ENCODE results near the gene PDS5B. TPM values are rescaled to one million over a fixed set of nuclear protein-coding genes. Genes with fewer than 3 reads are reported as not detected.

The PDS5B gene
- total RNA-seq, 1 experiment from 2014 or later, result 26.5 TPM

DNA sequence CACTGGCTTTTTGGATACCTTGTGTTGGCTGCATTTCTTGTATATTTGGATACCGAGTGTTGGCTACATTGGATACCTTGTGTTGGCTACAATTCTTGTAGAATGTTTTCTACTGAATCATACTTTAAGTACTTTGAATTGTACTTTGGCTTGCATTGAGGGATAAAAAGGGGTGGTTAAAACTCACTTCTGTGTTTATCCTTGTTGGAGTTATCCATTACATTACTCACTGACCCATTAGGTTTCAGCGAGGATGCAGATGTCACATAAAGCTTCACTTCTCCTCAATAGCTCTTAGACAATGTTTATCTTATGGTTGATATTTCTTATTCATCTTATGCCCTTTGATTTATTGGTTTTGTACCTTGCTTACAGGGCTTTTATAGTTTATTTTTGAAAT, 43.1 kb downstream of the PDS5B start:
- peaks cover 100% of the 10 kb centered on the region for H3K79me2 ChIP-seq (ENCODE audit: insufficient read depth, low read length)
- TF ChIP-seq MAX (IDR thresholded peaks at IDR 0.05) (no peak), CEBPB (IDR thresholded peaks at IDR 0.05; ENCODE audit: low read depth) (no peak), ZBTB33 (IDR thresholded peaks at IDR 0.05; ENCODE audit: extremely low read depth, insufficient replicate concordance, low read length) (no peak), TCF7L2 (IDR thresholded peaks at IDR 0.05; ENCODE audit: borderline replicate concordance, extremely low read depth, insufficient read depth, insufficient read length) (no peak), SP1 (IDR thresholded peaks at IDR 0.05; ENCODE audit: low read depth) (no peak), RAD21 (IDR thresholded peaks at IDR 0.05; ENCODE audit: low read depth) (no peak), ATF3 (IDR thresholded peaks at IDR 0.05) (no peak), FOSL1 (IDR thresholded peaks at IDR 0.05; ENCODE audit: low read depth) (no peak), SIN3A (IDR thresholded peaks at IDR 0.05; ENCODE audit: low read depth) (no peak), ZFX (IDR thresholded peaks at IDR 0.05) (no peak), EGR1 (IDR thresholded peaks at IDR 0.05; ENCODE audit: low read depth) (no peak), POLR2A (IDR thresholded peaks at IDR 0.05; ENCODE audit: borderline replicate concordance, extremely low read depth, insufficient read depth, insufficient read length) (no peak), ZNF274 (IDR thresholded peaks at IDR 0.05; ENCODE audit: low read depth, low read length) (no peak), POLR2AphosphoS5 (IDR thresholded peaks at IDR 0.05; ENCODE audit: low read depth, low read length) (no peak)
- no peak for DNase-seq (ENCODE audit: low read depth, low spot score)
- no peak overlapping the region for H3K4me3 ChIP-seq (replicated peaks in 1 of 2; ENCODE audit: low read depth in 1 of 2, low read length in 2 of 2)
- no peaks in the 10 kb centered on the region for H3K9me3 ChIP-seq (ENCODE audit: control insufficient read depth in 1 of 2, insufficient read depth in 1 of 2, low read depth in 1 of 2, low read length in 2 of 2)
- H2AFZ ChIP-seq (ENCODE audit: low read depth, low read length, poor library complexity, severe bottlenecking), result no peak overlapping the region
- POLR2A ChIA-PET, result no interaction called here
- CTCF ChIA-PET, result no interaction called here
- no peaks in the 10 kb centered on the region for H4K20me1 ChIP-seq (ENCODE audit: insufficient read depth)
- intact Hi-C loops (cut with micrococcal nuclease), result no loop called here
- H3K36me3 ChIP-seq (ENCODE audit: control insufficient read depth in 1 of 2, insufficient read depth in 2 of 2, low read length in 2 of 2), result no peaks in the 10 kb centered on the region
- H3K27me3 ChIP-seq (ENCODE audit: insufficient read depth, low read length), result no peaks in the 10 kb centered on the region
- H3K4me2 ChIP-seq (ENCODE audit: low read length), result no peak overlapping the region
- no peak overlapping the region for H3K27ac ChIP-seq (ENCODE audit: low read depth, low read length)
- BruUV-seq (replicated peaks), result no TSS peak
- ATAC-seq, result no peak
- RAD21 ChIA-PET (ENCODE audit: low non-redundant PET in 1 of 2, low total read pairs in 2 of 2, uncharacterized antibody in 2 of 2, unreplicated experiment in 2 of 2), result no interaction called here
- H3K9ac ChIP-seq (ENCODE audit: low read length), result no peak overlapping the region
- no peaks in the 10 kb centered on the region for H3K4me1 ChIP-seq (ENCODE audit: control insufficient read depth in 1 of 2, insufficient read depth in 2 of 2, low read length in 2 of 2)
- no peaks in the 10 kb centered on the region for H3K9me2 ChIP-seq (ENCODE audit: insufficient read depth)

All from HCT116 (cell line).